ENCODE measurements around the gene SCN1B.

The SCN1B gene

DNA sequence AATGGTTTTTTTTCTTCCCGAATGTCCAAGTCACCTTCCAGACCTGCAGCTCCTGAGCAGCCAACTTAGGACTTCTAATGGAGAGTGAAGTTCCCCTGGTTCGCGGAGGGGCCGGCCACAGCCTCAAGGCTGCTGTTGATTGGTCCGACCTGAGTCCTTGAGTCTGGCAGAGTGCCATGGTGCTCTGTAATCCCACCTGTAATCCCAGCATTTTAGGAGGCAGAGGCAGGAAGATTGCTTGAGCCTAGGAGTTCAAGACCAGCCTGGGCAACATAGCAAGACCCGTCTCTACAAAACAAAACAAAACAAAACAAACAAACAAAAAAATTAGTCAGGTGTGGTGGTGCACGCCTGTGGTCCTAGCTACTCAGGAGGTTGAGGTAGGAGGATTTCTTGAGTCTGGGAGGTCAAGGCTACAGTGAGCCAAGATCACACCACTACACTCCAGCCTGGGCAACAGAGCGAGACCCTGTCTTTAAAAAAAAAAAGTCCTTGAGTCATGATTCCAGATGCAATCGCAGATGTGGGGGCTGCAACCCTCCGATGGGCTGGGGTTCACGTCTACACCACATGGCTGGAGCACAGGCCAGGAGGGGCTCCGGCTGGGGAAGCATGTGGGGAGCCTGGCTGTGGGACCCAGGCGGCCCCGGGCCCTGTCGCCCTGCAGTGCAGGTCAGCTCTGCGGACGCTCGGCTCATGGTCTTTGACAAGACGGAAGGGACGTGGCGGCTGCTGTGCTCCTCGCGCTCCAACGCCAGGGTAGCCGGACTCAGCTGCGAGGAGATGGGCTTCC, 28.9 kb downstream of the SCN1B start:
- DNase-seq: no peak

DNA sequence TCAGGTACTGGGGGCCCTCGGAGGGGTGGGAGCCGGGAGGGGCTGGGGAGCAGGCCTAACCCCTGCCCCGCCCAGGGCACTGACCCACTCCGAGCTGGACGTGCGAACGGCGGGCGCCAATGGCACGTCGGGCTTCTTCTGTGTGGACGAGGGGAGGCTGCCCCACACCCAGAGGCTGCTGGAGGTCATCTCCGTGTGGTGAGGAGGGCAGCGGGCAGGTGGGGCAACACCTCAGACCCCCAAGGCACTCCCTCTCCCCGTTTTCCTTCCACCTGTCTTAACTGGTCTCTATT, 29.5 kb downstream of the SCN1B start:
- DNase-seq: no peak

DNA sequence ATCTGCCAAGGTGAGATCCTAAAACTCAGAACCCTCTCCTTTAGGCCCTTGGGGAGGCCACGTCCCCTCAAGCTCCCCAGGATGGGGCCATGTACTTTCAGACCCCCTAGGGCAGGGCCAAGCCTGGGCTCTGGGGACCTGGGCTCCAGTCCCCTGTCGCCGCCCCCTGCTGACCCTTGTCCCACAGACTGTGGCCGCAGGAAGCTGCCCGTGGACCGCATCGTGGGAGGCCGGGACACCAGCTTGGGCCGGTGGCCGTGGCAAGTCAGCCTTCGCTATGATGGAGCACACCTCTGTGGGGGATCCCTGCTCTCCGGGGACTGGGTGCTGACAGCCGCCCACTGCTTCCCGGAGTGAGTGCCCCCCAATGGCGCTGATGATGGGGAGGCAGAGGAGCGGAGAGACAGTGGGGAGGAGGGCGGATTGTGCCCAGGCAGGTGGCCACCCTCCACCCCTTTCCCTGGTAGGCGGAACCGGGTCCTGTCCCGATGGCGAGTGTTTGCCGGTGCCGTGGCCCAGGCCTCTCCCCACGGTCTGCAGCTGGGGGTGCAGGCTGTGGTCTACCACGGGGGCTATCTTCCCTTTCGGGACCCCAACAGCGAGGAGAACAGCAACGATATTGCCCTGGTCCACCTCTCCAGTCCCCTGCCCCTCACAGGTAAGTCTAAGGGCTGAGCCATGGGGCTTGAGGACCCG, 30.0 kb downstream of the SCN1B start:
- DNase-seq: no peak

DNA sequence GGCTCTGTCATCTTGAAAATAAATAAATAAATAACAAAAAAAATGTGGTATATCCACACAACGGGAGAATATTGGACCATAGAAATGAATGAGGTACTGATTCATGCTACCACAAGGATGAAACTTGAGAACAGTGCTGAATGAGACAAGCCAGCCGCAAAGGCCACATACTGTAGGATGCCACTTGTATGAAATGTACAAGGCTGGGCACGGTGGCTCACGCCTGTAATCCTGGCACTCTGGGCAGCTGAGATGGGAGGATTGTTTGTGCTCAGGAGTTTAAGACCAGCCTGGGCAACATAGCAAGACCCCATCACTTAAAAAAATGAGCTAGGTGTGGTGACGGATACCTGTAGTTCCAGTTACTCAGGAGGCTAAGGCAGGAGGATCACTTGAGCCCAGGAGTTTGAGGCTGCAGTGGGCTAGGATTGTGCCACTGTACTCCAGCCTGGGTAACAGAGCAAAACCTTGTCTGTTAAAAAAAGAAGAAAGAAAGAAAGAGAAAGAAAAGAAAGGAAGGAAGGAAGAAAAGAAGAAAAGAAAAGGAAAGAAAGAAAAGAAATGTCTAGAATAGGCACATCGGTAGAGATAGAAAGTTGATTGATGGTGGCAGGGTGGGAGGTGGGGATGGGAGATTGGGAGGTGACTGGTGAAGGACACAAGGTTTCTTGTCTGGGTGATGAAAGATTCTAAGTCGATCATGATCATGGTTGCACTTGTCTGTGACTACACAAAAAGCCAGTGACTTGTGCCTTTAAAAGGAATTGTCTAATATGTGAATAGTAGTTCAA, 31.5 kb downstream of the SCN1B start:
- DNase-seq: no peak

DNA sequence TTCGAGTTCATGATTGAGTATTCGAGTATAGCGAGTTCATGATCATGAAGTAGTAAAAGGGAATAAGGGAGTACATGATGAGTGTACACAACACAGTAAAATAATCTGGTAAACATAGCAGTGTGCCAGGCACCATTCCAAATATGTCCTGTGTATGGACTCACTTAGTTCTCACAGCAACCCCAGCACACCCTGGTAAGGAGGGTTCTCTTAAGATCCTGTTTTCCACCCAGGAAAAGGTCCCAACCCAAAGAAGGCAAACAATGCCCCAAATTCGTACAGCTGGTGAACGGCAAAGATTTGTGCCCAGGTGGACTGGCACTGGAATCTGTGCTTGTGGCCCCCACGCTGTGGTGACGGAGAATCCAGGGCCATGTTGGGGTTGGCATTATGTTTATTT, 32.7 kb downstream of the SCN1B start:
- no peak for DNase-seq

DNA sequence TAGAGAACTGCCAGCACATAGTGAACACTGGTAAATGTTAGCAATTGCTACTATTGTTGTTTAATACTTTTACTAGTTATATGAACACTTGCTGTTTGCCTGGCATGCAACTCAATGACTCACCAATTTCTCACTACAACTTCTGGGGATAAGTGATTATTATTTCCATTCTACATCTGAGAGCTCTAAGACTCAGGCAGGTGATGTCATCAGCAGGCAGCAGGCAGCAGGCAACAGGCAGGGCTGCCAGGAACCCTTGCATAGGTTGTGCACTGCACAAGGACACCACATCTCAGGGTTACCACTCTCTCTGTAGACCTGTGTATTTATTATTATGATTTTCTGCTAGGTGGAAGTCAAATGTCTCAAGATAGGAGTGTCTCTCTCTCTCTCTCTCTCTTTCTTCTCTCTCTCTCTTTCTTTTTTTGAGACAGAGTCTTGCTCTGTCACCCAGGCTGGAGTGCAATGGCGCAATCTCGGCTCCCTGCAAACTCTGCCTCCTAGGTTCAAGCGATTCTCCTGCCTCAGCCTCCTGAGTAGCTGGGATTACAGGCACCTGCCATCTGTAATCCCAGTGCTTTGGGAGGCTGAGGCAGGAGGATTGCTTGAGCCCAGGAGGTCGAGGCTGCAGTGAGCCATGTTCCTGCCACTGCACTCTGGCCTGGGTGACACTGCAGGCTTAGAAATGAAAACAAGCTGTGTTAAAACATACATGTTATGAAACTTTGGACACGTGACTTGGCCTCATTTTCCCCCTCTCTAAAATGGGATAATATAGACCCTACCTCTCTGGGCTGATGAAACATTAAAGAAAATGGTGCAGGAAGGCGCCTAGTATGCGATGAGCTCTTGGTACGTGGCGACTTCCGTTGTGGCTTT, 33.9 kb downstream of the SCN1B start:
- no peak for DNase-seq

DNA sequence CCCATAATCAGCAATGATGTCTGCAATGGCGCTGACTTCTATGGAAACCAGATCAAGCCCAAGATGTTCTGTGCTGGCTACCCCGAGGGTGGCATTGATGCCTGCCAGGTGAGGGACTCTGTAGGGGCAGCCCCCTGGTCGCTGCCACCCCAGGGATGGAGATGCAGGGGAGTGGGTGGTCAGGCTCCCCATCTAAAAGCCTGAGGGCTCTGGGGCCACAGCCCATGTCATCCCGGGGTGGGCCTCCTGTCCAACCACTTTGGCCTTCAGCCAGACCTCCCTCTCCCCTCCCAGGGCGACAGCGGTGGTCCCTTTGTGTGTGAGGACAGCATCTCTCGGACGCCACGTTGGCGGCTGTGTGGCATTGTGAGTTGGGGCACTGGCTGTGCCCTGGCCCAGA, 35.3 kb downstream of the SCN1B start:
- no peak for DNase-seq

DNA sequence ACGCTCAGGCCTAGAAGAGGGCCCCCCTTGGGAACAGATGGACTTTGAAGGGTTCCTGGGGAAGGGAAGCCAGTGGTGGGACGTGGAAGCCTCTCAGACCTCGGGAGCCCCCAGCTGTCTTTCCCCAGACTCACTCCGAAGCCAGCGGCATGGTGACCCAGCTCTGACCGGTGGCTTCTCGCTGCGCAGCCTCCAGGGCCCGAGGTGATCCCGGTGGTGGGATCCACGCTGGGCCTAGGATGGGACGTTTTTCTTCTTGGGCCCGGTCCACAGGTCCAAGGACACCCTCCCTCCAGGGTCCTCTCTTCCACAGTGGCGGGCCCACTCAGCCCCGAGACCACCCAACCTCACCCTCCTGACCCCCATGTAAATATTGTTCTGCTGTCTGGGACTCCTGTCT, 35.9 kb downstream of the SCN1B start:
- no peak for DNase-seq

DNA sequence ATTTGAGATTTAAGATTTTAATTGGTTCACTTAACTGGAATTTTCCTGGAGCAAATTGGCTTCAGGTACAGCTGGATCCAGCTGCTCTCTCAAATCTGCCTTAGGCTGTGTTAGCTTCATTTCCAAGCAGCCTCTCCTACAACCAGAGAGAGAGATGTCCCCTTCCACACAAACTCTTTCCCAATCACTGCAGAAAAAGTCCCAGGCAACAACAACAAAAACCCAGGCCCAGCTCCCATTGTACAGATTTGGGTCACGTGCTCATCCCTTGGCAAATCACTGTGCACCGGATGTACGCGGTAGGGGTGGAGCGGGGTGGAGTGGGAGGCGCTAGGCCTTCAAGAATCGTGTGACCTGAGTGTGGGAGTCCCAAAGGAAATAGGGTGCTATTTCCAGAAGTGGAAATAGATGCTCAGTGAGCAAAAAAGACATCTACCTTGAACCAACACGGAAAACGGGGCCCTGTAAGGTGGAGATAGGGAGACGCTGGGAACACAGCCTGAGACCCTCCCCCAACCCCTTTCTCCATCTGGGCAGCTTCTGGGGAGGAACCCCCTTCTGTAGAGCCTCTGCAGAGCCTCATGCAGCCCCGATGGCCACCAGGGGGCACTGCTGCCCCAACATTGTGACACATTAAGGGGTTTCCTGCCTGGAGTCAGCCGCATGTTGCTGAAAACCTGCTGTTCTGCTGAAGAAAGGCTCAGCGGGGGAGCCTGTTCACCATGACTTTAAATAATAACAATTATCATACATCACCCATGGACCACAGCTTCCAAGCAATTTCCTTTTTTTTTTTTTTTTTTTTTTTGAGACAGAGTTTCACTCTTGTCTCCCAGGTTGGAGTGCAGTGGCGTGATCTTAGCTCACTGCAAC, 36.7 kb downstream of the SCN1B start:
- DNase-seq: peak; percentile 52

DNA sequence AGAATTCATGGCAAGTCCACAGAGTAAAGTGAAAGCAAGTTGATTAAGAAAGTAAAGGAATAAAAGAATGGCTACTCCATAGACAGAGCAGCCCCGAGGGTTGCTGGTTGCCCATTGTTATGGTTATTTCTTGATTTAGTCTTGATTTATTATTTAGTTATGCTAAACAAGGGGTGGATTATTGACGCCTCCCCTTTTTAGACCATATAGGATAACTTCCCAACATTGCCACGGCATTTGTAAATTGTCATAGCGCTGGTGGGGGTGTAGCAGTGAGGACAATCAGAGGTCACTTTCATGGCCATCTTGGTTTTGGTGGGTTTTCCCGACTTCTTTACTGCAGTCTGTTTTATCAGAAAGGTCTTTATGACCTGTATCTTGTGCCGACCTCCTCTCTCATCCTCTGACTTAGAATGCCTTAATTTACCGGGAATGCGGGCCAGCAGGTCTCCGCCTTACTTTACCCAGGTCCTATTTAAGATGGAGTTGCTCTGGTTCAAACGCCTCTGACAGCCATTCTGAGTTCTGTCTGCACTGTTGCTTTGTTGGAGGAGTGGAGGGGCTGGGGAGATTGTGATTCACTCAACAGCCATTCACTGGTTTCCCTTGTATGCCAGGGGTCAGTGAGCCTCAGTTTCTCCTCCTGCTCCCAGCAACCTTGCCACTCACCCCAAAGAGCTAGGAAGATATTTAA, 38.8 kb downstream of the SCN1B start:
- DNase-seq: no peak

DNA sequence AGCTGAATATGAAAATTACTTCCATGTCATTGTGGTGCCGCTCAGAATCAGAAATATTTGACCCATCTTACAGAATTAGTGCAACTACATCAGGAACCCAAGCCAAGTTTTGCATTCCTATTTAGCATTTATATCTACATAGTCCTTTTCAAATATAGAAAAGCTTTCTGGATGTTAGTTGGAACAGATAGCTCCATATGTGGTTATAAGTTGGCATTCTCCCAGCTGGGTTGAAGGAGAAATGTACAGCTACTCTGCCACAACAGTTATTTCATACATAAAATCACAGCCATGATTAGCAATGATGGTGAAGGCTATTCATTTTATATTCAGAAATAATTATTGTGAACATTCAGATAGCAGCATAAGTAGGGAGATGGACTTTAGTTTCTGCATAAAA, 39.4 kb downstream of the SCN1B start:
- no peak for DNase-seq

DNA sequence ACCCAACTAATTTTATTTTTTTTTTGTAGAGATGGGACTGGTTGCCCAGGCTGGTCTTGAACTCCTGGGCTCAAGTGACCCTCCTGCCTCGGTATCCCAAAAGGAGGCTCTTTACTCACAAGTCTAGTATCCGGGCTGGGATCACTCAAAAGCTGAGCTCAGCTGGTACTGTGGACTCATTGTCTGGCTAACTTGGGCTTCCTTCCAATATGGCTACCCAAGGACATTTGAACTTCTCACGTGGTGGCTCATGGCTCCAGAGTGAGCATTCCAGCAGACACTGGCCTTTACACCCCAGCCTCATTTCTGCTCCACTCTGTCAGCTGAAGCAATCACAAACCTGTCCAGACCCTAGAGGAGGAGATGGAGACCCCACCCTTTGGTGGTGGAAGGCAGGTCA, 40.2 kb downstream of the SCN1B start:
- no peak for DNase-seq

DNA sequence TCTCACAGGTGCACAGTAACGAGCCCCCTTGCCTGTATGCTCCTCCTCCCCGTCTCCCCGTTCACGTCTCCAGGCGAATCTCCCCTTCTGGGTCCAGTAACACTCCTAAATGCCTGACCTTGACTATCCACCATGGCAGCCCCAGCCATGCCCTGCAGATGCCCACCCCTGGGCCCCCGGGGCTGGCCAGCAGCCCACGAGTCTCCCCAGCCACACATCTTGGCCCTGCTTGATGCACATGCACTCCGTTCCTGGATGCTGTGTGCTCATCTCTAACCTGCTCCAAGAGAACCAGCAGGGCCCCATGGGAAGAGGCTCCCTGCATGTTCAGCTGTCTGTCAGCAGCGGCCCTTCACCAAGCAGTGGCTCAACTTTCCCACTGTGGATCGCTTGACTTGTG, 43.2 kb downstream of the SCN1B start:
- no peak for DNase-seq

DNA sequence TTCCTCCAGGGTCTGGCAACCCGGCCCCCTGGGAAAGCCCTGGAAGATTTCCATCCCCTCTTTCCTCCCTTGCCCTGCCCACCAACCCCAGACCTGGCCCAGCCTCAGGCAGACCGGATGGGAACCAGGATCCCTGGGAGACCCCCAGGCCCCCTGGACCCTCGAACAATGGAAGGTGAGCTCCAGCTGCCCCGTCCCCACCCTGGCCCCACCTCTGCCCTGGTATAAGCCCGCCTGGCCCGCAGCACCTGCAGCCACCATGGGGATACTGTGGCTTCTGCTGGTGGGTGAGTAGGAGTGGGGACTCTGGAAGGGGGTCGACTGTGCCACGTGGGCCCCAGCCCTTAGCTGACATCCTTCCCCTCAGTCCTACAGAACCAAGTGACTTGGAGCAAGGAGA, 43.7 kb downstream of the SCN1B start:
- no peak for DNase-seq

DNA sequence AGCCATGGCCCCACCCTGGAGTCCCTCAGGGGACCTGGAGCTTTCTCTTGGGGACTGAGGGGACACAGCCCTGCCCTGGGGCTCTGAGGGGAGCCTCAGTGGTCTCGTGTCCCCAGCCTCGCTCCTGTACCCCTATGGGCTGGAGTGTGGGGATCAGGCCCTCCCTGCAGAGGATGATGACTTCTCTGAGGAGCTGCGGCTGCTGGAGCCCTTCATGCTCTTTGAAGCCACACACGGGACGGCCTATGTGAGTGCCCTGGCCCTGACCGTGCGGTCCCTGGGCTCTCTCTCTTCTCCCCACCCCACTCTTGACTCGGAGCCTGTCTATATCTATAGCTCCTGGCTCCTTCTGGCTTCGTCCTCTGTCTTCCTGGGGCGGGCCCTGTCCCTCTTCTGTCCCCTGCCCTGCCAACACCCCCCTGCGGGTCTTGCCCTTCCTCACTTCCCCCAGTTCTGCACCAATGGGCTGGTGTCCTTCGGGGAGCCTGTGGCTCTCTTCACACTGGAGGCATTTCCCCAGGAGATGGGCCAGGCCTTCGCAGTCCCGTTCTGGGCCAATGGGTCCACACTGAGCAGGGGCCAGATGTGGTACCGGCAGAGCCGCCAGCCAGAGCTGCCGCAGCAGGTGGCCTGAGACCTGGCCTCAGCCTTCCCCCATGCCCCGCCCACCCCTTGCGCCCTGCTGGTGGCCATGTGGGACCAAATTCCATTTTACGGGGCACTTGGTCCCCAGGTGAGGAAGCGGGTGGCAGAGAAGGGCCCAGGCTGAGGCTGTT, 44.3 kb downstream of the SCN1B start:
- no peak for DNase-seq

DNA sequence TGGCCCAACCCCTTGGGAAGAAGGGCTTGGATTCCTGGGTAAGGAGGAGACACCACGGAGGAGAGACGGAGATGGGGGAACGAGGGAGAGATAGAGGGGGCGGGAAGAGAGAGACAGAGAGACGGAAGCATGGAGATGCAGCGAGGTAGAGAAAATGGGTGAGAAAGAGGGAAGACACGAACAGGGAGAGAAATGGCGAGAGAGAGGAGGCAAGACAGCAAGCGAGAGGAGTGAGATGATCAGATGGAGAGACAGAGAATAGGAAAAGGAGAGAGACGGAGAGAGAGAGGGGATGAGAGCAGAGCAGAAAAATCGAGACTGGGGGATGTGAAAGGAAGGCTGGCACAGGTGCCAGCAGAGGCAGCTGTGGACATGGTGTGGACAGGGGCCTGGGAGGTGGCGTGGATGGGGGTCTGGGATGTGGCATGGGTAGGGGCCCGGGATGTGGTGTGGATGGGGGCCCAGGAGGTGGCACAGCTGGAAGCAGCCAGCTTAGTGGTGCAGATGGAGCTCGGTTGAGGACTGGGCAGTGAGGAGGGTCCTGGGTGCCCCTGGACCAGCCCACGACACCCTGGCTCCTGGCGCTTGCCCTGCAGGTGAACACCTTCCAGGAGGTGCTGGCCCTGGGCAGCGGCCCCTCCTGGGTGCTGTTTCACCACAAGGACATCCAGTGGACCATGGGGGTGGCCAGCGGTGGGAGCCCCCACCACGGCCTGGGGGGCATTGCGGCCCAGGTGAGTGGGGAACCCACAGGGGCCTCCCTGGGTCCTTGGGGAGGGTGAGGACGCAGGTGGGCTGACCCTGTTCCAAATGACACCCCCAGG, 45.1 kb downstream of the SCN1B start:
- DNase-seq: no peak

DNA sequence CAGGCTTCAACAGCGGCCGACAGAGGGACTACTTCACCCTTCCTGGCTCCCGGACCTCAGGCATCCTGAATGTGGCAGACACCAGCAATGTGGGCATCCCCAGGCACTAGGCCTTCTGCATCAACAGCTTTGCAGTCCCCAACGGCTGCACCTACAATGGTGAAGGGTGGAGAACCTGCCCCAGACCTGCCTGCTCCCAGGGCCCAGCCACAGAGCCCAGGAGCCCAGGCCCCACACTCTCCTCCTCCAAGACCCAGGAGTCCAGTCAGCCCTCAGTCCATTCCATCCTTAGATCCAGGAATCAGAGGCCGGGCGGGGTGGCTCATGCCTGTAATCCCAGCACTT, 45.7 kb downstream of the SCN1B start:
- DNase-seq: no peak

DNA sequence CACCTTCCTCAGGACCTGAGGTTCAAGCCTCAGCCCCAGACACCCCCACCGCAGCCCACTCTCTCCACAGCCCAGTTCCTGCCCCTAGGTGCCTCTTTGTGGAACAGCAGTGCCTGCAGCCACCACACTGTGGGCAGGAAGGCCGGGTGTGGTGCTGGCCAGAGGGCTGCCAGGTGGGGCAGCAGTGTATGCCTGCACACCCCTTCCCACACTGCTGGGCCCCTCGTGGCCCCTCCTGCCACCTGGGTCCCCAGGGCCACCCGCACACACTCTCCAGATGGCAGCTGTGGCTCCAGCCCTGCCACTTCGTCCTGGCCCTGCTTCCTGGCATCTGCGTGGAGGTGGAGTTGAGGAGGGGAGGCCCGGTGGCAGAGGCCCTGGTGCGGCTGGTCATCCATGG, 46.4 kb downstream of the SCN1B start:
- no peak for DNase-seq

DNA sequence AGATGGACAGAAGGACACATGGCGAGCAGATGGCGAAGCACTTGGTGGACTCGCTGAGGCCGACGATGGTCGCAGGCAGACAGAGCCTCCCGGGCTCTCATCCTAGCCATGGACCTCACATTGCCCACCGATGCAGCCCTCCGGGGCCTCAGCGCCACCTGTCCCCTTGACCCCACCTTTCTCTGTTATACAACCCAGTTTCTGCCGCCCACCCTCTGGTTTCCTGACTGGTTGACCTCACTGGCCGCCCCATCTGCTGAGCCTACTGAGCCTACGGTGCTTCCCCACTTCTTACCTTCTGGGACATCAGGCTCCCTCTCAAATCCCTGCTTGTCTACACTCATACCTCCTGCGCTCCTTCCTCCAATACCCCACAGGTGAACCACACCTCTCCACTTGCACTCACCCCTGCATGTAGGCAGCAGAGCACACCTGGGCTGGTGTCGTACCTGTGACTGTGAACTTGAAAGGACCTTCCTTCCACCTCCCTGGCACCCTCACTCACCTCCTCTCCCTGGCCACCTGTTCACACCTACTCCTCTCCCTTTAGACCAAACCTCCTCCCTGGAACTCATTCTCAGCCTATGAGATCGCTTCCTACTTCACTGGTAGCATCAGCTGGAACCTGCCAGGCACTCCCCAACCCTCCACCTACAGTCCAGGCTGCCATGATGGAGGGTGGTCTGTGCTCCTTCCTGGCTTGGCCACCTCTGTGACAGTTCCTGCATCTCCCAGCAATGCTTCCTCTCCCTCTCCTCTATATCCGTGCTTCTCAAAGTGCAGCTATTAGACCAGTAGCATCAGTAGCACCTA, 47.3 kb downstream of the SCN1B start:
- DNase-seq: no peak
